KMS-11 (cell line): ENCODE measurements around the gene MYBPC2.

Experiments
- H2AFZ ChIP-seq: fragments of 200-600 bp; sonication (generic); 2 replicates; pipeline ENCODE4 v1.6.1; 2016; ENCODE audit warnings: antibody characterized with exemption, mixed run types, low read depth
- H3K27ac ChIP-seq: fragments of 200-600 bp; sonication (generic); 2 replicates; pipeline ENCODE4 v1.6.1; 2016; ENCODE audit warnings: mild to moderate bottlenecking, mixed run types
- H3K27me3 ChIP-seq: fragments of 200-600 bp; sonication (generic); 2 replicates; pipeline ENCODE4 v1.6.1; 2017; ENCODE audit warnings: mild to moderate bottlenecking, low read depth, mixed run types, moderate library complexity; ENCODE audit not compliant: insufficient read depth
- H3K36me3 ChIP-seq: fragments of 200-600 bp; sonication (generic); 2 replicates; pipeline ENCODE4 v1.6.1; 2017; ENCODE audit warnings: mild to moderate bottlenecking, mixed run types; ENCODE audit not compliant: insufficient read depth
- H3K4me1 ChIP-seq: fragments of 200-600 bp; sonication (generic); 2 replicates; pipeline ENCODE4 v1.6.1; 2016; ENCODE audit warnings: mild to moderate bottlenecking, low read depth, mixed run types; ENCODE audit not compliant: poor library complexity, severe bottlenecking
- H3K4me2 ChIP-seq: fragments of 200-600 bp; sonication (generic); 2 replicates; pipeline ENCODE4 v1.7.0; 2016; ENCODE audit warnings: mild to moderate bottlenecking, mixed run types
- H3K4me3 ChIP-seq: fragments of 200-600 bp; sonication (generic); IDR thresholded peaks from 2 replicates; pipeline ENCODE4 v1.6.1; 2017; ENCODE audit warnings: low read depth, low read length, mixed read lengths; ENCODE audit not compliant: insufficient read depth
- H3K79me2 ChIP-seq: fragments of 200-600 bp; sonication (generic); 2 replicates; pipeline ENCODE4 v1.6.1; 2016; ENCODE audit warnings: low read depth, mixed run types; ENCODE audit not compliant: insufficient read depth
- H3K9ac ChIP-seq: fragments of 200-600 bp; sonication (generic); 2 replicates; pipeline ENCODE4 v1.6.1; 2016; ENCODE audit warnings: mild to moderate bottlenecking, mixed run types
- H4K20me1 ChIP-seq: fragments of 200-600 bp; sonication (generic); 2 replicates; pipeline ENCODE4 v1.6.1; 2016; ENCODE audit warnings: mild to moderate bottlenecking, mixed run types; ENCODE audit not compliant: insufficient read depth
- TF ChIP-seq, protein P1 (sequence below): fragments of 200-600 bp; sonication (generic); conservative IDR thresholded peaks from 2 replicates; pipeline ENCODE4 v1.6.1; 2017; ENCODE audit warnings: low read depth, mild to moderate bottlenecking, antibody characterized with exemption, low read length, moderate library complexity, mixed read lengths

Gene MYBPC2

DNA sequence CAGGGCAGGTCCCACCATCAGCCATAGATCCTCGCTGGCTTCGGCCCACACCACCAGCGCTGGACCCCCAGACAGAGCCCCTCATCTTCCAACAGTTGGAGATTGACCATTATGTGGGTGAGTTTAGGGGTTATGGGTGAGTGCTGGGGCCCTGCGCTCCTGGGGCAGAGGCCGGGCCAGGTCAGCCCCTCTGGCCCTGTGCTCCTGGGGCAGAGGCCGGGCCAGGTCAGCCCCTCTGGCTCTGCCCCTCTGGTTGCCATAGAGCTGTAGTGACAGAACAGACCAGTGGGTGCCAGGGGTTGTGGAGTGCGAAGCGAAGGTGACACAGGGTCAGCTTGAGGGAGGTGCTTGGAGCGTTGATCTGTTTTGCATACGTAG, 33.3 kb upstream of the MYBPC2 start:
- TF ChIP-seq, protein P1, sequence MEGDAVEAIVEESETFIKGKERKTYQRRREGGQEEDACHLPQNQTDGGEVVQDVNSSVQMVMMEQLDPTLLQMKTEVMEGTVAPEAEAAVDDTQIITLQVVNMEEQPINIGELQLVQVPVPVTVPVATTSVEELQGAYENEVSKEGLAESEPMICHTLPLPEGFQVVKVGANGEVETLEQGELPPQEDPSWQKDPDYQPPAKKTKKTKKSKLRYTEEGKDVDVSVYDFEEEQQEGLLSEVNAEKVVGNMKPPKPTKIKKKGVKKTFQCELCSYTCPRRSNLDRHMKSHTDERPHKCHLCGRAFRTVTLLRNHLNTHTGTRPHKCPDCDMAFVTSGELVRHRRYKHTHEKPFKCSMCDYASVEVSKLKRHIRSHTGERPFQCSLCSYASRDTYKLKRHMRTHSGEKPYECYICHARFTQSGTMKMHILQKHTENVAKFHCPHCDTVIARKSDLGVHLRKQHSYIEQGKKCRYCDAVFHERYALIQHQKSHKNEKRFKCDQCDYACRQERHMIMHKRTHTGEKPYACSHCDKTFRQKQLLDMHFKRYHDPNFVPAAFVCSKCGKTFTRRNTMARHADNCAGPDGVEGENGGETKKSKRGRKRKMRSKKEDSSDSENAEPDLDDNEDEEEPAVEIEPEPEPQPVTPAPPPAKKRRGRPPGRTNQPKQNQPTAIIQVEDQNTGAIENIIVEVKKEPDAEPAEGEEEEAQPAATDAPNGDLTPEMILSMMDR, result no peak
- no peaks in the 10 kb centered on the region; the same call in 1 of the 2 replicates for H3K36me3 ChIP-seq
- H3K4me3 ChIP-seq, result no peak overlapping the region
- no peaks in the 10 kb centered on the region for H3K27me3 ChIP-seq
- no peaks in the 10 kb centered on the region for H4K20me1 ChIP-seq
- no peak overlapping the region for H3K9ac ChIP-seq
- no peak overlapping the region for H3K4me2 ChIP-seq
- H3K27ac ChIP-seq, result no peak overlapping the region
- no peaks in the 10 kb centered on the region; the same call in 1 of the 2 replicates for H3K79me2 ChIP-seq
- H3K4me1 ChIP-seq, result no peaks in the 10 kb centered on the region
- H2AFZ ChIP-seq, result no peak overlapping the region

DNA sequence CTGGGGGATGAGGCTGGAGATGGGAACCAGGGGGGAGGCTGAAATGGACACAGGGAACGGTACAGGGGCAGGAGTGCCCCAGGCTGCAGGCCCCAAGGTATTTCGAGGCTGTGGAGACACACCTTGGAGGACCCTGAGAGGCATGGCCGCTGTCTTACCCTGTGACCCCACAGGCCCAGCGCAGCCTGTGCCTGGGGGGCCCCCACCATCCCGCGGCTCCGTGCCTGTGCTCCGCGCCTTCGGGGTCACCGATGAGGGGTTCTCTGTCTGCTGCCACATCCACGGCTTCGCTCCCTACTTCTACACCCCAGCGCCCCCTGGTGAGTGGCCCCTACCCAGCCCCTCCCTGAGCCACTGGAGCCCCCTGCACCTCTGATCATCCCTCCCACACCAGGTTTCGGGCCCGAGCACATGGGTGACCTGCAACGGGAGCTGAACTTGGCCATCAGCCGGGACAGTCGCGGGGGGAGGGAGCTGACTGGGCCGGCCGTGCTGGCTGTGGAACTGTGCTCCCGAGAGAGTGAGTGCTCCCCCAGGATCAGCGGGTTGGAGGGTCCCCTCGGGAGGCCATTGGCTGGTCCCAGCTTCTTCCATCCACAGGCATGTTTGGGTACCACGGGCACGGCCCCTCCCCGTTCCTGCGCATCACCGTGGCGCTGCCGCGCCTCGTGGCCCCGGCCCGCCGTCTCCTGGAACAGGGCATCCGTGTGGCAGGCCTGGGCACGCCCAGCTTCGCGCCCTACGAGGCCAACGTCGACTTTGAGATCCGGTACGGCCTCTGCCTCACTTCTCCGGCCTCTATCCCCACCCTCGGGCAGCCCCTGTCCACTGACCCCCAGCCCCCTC, 30.9 kb upstream of the MYBPC2 start:
- no peak overlapping the region for H3K4me2 ChIP-seq
- TF ChIP-seq, protein P1, result no peak
- no peaks in the 10 kb centered on the region for H4K20me1 ChIP-seq
- no peak overlapping the region for H3K27ac ChIP-seq
- no peaks in the 10 kb centered on the region; the same call in 1 of the 2 replicates for H3K79me2 ChIP-seq
- H3K9ac ChIP-seq, result no peak overlapping the region
- H3K36me3 ChIP-seq, result no peaks in the 10 kb centered on the region; the same call in 1 of the 2 replicates
- no peak overlapping the region for H2AFZ ChIP-seq
- H3K4me1 ChIP-seq, result no peaks in the 10 kb centered on the region
- no peak overlapping the region for H3K4me3 ChIP-seq
- H3K27me3 ChIP-seq, result no peaks in the 10 kb centered on the region

DNA sequence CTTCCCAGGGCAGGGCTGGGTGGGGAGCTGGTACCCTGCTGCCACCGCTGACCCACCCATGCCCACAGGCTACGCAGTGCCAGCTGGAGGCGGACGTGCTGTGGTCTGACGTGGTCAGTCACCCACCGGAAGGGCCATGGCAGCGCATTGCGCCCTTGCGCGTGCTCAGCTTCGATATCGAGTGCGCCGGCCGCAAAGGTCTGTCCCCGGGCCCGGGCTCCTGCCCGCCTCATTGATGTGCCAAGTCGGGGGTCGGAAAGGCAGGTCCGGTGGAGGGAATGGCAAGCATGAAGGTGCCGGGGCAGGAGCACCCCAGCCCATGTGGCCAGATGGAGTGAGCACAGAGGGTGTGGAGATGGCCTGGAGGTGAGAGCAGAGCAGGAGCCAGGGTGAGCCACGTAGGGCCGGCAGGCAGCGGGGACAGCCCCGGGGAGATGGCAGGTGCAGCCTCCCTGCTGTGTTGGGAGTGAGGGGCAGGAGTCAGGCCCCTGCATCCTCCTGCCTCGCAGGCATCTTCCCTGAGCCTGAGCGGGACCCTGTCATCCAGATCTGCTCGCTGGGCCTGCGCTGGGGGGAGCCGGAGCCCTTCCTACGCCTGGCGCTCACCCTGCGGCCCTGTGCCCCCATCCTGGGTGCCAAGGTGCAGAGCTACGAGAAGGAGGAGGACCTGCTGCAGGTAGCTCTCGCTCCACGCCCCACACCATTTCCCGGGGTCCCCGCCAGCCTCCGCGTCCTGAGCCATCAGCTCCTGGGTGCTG, 30.0 kb upstream of the MYBPC2 start:
- Histone ChIP-seq H3K4me3 (no peak overlapping the region), H2AFZ (no peak overlapping the region), H3K36me3 (no peaks in the 10 kb centered on the region; the same call in 1 of the 2 replicates), H3K27ac (no peak overlapping the region), H3K79me2 (no peaks in the 10 kb centered on the region), H3K4me1 (no peaks in the 10 kb centered on the region), H3K4me2 (no peak overlapping the region), H4K20me1 (no peaks in the 10 kb centered on the region), H3K9ac (no peak overlapping the region), H3K27me3 (no peaks in the 10 kb centered on the region)
- TF ChIP-seq, protein P1, result no peak

DNA sequence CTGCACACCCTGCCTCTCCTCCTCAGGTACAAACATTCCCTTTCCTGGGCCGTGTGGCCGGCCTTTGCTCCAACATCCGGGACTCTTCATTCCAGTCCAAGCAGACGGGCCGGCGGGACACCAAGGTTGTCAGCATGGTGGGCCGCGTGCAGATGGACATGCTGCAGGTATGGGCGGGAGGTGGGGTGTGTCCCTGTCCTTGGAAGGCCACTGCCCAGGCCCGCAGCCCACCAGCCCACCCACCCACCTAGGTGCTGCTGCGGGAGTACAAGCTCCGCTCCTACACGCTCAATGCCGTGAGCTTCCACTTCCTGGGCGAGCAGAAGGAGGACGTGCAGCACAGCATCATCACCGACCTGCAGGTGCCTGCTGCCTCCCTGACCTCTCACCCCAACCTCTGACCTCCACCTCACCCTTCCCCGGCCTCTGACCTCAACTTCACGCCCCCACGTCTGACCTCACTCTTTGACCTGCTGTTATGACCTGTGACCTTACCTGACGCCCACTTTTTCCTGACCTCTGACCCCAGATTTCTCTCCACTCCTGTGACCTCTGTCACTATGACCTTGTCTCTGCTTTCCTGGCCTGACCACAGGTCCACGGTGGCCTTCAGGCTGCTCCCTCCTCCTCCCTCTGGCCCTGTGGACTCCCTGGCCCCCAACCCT, 26.4 kb upstream of the MYBPC2 start:
- no peak overlapping the region for H3K9ac ChIP-seq
- H3K4me1 ChIP-seq, result no peaks in the 10 kb centered on the region
- no peaks in the 10 kb centered on the region for H3K27me3 ChIP-seq
- no peaks in the 10 kb centered on the region for H4K20me1 ChIP-seq
- no peaks in the 10 kb centered on the region; the same call in 1 of the 2 replicates for H3K36me3 ChIP-seq
- no peak overlapping the region for H3K4me3 ChIP-seq
- no peak overlapping the region for H3K4me2 ChIP-seq
- H3K79me2 ChIP-seq, result no peaks in the 10 kb centered on the region
- no peak overlapping the region for H3K27ac ChIP-seq
- H2AFZ ChIP-seq, result no peak overlapping the region
- TF ChIP-seq, protein P1, result no peak
